ENCODE measurements around the gene FBH1. TPM values are rescaled to one million over a fixed set of nuclear protein-coding genes. Genes with fewer than 3 reads are reported as not detected.

FBH1 gene
- total RNA-seq, 1 donor from 2014 or later, result 54.5 TPM

DNA sequence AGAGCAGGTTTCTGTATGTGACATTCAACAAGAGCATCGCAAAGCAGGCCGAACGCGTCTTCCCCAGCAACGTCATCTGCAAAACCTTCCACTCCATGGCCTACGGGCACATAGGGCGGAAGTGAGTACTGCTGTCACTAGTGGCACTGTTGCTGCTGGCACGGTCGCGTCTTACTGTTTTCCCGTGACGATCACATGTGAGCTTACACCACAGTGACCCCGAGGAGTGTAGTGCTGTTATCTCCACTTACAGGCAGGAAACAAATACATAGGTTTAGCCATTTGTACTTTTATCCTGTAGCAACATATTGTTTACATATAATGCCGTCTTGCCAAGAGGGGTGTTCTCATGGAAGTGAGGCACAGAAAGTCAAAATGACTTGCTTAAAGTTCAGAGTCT, 25.4 kb downstream of the FBH1 start:
- no peak for FAIRE-seq
- H3K36me3 ChIP-seq (ENCODE audit: control insufficient read depth, insufficient read depth, low read length), result peaks cover 47% of the 10 kb centered on the region
- TF ChIP-seq, protein P1, sequence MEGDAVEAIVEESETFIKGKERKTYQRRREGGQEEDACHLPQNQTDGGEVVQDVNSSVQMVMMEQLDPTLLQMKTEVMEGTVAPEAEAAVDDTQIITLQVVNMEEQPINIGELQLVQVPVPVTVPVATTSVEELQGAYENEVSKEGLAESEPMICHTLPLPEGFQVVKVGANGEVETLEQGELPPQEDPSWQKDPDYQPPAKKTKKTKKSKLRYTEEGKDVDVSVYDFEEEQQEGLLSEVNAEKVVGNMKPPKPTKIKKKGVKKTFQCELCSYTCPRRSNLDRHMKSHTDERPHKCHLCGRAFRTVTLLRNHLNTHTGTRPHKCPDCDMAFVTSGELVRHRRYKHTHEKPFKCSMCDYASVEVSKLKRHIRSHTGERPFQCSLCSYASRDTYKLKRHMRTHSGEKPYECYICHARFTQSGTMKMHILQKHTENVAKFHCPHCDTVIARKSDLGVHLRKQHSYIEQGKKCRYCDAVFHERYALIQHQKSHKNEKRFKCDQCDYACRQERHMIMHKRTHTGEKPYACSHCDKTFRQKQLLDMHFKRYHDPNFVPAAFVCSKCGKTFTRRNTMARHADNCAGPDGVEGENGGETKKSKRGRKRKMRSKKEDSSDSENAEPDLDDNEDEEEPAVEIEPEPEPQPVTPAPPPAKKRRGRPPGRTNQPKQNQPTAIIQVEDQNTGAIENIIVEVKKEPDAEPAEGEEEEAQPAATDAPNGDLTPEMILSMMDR (IDR thresholded peaks at IDR 0.05; ENCODE audit: insufficient read depth, low read length, severe bottlenecking), result no peak

DNA sequence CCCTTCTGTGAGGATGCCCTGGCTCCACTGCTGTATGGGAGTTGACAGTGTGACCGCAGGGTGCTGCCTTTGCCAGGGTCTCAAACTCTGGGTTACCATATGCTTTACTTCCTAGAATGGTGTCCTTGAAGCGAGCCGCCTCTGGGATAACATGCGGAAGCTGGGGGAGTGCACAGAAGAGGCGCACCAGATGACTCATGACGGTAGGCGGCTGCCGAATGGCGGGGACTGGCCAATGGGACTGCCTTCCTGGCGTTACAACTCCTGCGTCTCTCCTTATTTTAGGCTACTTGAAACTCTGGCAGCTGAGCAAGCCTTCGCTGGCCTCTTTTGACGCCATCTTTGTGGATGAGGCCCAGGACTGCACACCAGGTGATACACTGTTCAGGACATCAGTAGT, 27.3 kb downstream of the FBH1 start:
- H3K27me3 ChIP-seq (ENCODE audit: control insufficient read depth, insufficient read depth, low read length), result no peaks in the 10 kb centered on the region
- TF ChIP-seq, protein P1 (IDR thresholded peaks at IDR 0.05; ENCODE audit: insufficient read depth, low read length, severe bottlenecking), result no peak
- peaks cover 49% of the 10 kb centered on the region for H3K36me3 ChIP-seq (ENCODE audit: control insufficient read depth, insufficient read depth, low read length)
- no peak overlapping the region for H3K4me3 ChIP-seq (ENCODE audit: low read depth, low read length)
- FAIRE-seq (no peak), DNase-seq (ENCODE audit: low read depth) (no peak)

More for the DNA sequence above, 25.4 kb downstream of the FBH1 start:
- no peak overlapping the region for H3K4me3 ChIP-seq (ENCODE audit: low read depth, low read length)
- no peaks in the 10 kb centered on the region for H3K27me3 ChIP-seq (ENCODE audit: control insufficient read depth, insufficient read depth, low read length)
- no peak for DNase-seq (ENCODE audit: low read depth)

DNA sequence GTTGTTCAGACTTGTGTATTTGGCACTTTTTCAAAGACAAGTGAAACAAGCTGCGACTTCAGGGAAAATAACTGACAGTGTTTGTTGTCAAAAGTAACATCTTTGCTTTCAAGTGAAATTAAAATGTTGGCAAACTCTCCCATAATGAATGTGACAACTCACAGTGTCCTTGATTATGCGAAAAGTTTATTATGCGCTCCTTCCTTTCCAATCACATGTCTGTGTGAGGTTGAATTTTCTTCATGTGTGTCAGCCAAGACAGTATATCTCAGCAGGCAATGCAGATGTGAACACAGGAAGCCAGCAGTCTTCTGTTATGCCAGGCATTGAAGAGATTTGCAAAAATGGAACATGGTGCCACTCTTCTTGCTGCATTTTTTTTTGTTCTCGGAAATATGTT, 28.7 kb downstream of the FBH1 start:
- FAIRE-seq (no peak), DNase-seq (ENCODE audit: low read depth) (no peak)
- Histone ChIP-seq H3K4me3 (ENCODE audit: low read depth, low read length) (no peak overlapping the region), H3K36me3 (ENCODE audit: control insufficient read depth, insufficient read depth, low read length) (peaks cover 52% of the 10 kb centered on the region), H3K27me3 (ENCODE audit: control insufficient read depth, insufficient read depth, low read length) (no peaks in the 10 kb centered on the region)
- TF ChIP-seq, protein P1 (IDR thresholded peaks at IDR 0.05; ENCODE audit: insufficient read depth, low read length, severe bottlenecking), result no peak

DNA sequence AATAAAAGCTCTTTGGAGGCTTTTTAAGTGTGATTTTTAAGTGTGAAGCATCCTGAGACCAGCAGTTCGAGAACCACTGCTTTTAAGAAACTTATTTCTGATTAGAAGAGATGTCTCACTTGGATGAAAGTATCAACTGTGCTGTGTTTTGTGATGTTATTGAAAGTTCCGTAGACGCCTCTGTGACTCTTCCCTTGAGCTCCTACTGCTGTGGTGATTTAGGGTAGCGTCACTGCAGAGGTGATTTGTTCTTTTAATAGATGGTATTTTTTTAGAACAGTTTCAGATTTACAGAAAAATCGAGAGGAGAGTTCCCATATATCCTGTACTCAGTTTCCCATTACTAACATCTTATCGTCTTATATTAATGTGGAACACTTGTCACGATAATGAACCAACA, 29.5 kb downstream of the FBH1 start:
- H3K4me3 ChIP-seq (ENCODE audit: low read depth, low read length), result no peak overlapping the region

DNA sequence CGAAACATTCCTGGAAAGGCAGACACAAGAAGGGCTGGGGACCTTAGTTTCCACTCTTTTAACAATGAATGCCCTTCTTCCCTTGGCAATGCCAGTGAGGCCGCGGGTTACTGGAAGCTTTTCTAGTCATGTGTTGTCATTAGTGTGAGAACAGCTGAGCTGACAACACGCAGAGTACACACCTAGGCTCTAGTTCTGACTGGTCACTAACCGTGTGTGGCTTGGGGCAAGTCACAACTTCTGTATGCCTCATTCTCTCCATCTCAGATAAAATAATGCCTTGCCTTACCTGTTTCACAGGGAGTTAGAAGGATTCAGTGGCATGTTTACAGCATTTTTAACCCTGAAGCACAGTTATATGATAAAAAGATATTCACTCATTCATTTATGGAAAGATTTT, 31.7 kb downstream of the FBH1 start:
- TF ChIP-seq, protein P1 (IDR thresholded peaks at IDR 0.05; ENCODE audit: insufficient read depth, low read length, severe bottlenecking), result no peak
- Histone ChIP-seq H3K36me3 (ENCODE audit: control insufficient read depth, insufficient read depth, low read length) (peaks cover 48% of the 10 kb centered on the region), H3K27me3 (ENCODE audit: control insufficient read depth, insufficient read depth, low read length) (no peaks in the 10 kb centered on the region), H3K4me3 (ENCODE audit: low read depth, low read length) (no peak overlapping the region)
- FAIRE-seq (no peak), DNase-seq (ENCODE audit: low read depth) (peak; percentile 17)

More for the DNA sequence above, 29.5 kb downstream of the FBH1 start:
- DNase-seq (ENCODE audit: low read depth) (no peak), FAIRE-seq (no peak)
- peaks cover 55% of the 10 kb centered on the region for H3K36me3 ChIP-seq (ENCODE audit: control insufficient read depth, insufficient read depth, low read length)
- H3K27me3 ChIP-seq (ENCODE audit: control insufficient read depth, insufficient read depth, low read length), result no peaks in the 10 kb centered on the region
- TF ChIP-seq, protein P1 (IDR thresholded peaks at IDR 0.05; ENCODE audit: insufficient read depth, low read length, severe bottlenecking), result no peak

DNA sequence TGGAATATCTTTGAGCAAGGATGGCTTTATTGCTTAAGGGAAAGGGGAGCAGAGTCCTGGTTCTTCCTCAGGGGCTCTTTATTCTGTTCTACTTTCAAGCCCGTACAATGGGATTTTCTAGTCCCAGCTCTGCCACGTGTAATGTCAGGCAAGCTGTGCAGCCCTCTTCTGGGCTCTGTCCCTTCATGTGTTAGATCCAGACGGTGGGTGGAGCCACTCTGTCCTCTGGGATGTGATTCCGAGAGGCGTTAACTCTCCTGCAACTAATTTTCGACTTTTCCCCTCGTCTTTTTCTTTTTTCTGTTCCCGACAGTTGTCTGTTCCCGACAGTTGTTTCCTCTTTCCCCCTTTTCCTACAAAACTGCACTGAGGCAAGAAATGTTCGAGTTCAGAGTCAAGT, 34.8 kb downstream of the FBH1 start:
- TF ChIP-seq, protein P1 (IDR thresholded peaks at IDR 0.05; ENCODE audit: insufficient read depth, low read length, severe bottlenecking), result no peak
- Histone ChIP-seq H3K27me3 (ENCODE audit: control insufficient read depth, insufficient read depth, low read length) (no peaks in the 10 kb centered on the region), H3K4me3 (ENCODE audit: low read depth, low read length) (no peak overlapping the region), H3K36me3 (ENCODE audit: control insufficient read depth, insufficient read depth, low read length) (peaks cover 37% of the 10 kb centered on the region)
- DNase-seq (ENCODE audit: low read depth), result no peak
- FAIRE-seq, result no peak
